Gastroesophageal sphincter (tissue), 3 donors: Measurements from ENCODE around the gene BIVM.

Source experiments
- EP300 ChIP-seq: sonication (generic); formaldehyde crosslinking; IDR thresholded peaks from one replicate; pipeline ENCODE4 v1.6.1; 2017; ENCODE audit warnings: antibody characterized with exemption, mild to moderate bottlenecking
- POLR2A ChIP-seq, 2 donors: fragments of 450-650 bp; IDR thresholded peaks; one replicate each; pipeline ENCODE4 v1.6.1; 2017; ENCODE audit warnings: antibody characterized with exemption in 2 of 2, mild to moderate bottlenecking in 2 of 2, moderate library complexity in 1 of 2
- POLR2AphosphoS5 ChIP-seq: sonication (generic); formaldehyde crosslinking; IDR thresholded peaks from one replicate; pipeline ENCODE4 v1.6.1; 2017; ENCODE audit warnings: antibody characterized with exemption
- TF ChIP-seq, protein P1 (sequence below), 4 experiments: fragments of 200-600 bp in 2 of 4; fragments of 450-650 bp in 2 of 4; sonication (generic) in 1 of 4; IDR thresholded peaks; one replicate each; pipeline ENCODE4 v1.5.1; 2017 to 2019; ENCODE audit warnings: antibody characterized with exemption in 4 of 4, mild to moderate bottlenecking in 2 of 4, moderate library complexity in 2 of 4

DNA sequence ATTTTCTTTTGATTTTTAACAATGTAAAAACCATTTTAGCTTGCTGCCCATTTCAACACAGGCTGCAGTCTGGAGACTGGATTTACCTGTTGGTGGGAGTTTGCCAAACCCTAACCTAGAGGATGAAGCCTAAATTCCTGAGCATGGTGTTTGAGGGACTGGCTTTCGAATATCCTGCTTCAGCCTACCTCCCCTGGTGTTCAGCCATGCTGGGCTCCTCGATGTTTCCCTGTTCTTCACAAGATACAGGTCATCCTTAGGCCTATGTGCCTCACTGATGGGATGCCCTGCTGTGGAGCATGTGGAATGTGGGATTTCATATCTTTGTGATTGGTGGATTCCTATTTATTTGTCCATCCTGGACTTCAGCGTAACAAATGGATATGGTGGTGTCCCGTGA, 26.5 kb downstream of the BIVM start:
- TF ChIP-seq EP300, result no peak
- TF ChIP-seq, protein P1, sequence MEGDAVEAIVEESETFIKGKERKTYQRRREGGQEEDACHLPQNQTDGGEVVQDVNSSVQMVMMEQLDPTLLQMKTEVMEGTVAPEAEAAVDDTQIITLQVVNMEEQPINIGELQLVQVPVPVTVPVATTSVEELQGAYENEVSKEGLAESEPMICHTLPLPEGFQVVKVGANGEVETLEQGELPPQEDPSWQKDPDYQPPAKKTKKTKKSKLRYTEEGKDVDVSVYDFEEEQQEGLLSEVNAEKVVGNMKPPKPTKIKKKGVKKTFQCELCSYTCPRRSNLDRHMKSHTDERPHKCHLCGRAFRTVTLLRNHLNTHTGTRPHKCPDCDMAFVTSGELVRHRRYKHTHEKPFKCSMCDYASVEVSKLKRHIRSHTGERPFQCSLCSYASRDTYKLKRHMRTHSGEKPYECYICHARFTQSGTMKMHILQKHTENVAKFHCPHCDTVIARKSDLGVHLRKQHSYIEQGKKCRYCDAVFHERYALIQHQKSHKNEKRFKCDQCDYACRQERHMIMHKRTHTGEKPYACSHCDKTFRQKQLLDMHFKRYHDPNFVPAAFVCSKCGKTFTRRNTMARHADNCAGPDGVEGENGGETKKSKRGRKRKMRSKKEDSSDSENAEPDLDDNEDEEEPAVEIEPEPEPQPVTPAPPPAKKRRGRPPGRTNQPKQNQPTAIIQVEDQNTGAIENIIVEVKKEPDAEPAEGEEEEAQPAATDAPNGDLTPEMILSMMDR (IDR thresholded peaks at IDR 0.05), result no peak
- no peak for TF ChIP-seq POLR2A (IDR thresholded peaks at IDR 0.05)
- no peak for TF ChIP-seq POLR2AphosphoS5
